A673 (cell line): ENCODE measurements around the gene TASP1.

Experiments
- CTCF ChIP-seq: fragments of 300-800, 200-600 bp; sonication (generic); conservative IDR thresholded peaks from 2 replicates; pipeline ENCODE4 v1.5.1; 2017; ENCODE audit warnings: low read depth, mild to moderate bottlenecking, antibody characterized with exemption, low read length, moderate library complexity, mixed read lengths
- EZH2 ChIP-seq: fragments of 200-600 bp; sonication (generic); IDR thresholded peaks from 2 replicates; pipeline ENCODE4 v1.6.1; 2017; ENCODE audit warnings: borderline replicate concordance, low read depth, mild to moderate bottlenecking, mixed read lengths, antibody characterized with exemption, low read length; ENCODE audit not compliant: poor library complexity, severe bottlenecking

- TF ChIP-seq CTCF = no peak
- TF ChIP-seq EZH2 = no peak
Observed at GRCh38 chr20:13554076-13554475, 84.7 kb downstream of the TASP1 start.
